Measurements from ENCODE around the gene PHRF1. TPM values are rescaled to one million over a fixed set of nuclear protein-coding genes. Genes with fewer than 3 reads are reported as not detected.

Gene PHRF1
- total and polyA plus RNA-seq, 2 of the 4 experiments (the other 2 are of a cell fraction): 10.9 to 17.5 TPM

- ATAC-seq (ENCODE audit: low read depth): no peak
- H3K18ac ChIP-seq (ENCODE audit: low read depth, low read length): no peak overlapping the region
- 0 out of 2 replicates have a peak overlapping the region, but pooled peaks have one; percentile 45 for H4K5ac ChIP-seq (ENCODE audit: low read depth, low read length)
- no peak overlapping the region for H3K4me2 ChIP-seq (ENCODE audit: low read depth, low read length)
- H3K23ac ChIP-seq (ENCODE audit: low read depth, low read length): no peak overlapping the region
- no peak overlapping the region for H4K91ac ChIP-seq (ENCODE audit: insufficient read depth, low read depth, low read length)
- H3K27me3 ChIP-seq (ENCODE audit: control insufficient read depth, insufficient read depth, low read length): no peaks in the 10 kb centered on the region
- no peak overlapping the region for H2BK120ac ChIP-seq (ENCODE audit: low read depth, low read length)
- peak overlapping the region; percentile 57; the same call in 1 of the 2 replicates for H3K27ac ChIP-seq (ENCODE audit: insufficient read depth, low read length)
- peak overlapping the region; percentile 40 to 74; a peak in 2 of 4 replicates for H4K8ac ChIP-seq (ENCODE audit: low read depth in 2 of 2, low read length in 2 of 2)
- intact Hi-C loops (cut with micrococcal nuclease): no loop called here
- H3K56ac ChIP-seq (ENCODE audit: extremely low read depth, insufficient read depth, low read length): no peak overlapping the region
- H2BK20ac ChIP-seq (ENCODE audit: low read depth, low read length): no peak overlapping the region
- peaks cover 2 to 32% of the 10 kb centered on the region in 2 experiments; a peak in 3 of 4 replicates for H3K79me1 ChIP-seq (ENCODE audit: low read depth in 1 of 2, low read length in 2 of 2)
- dilution Hi-C loops (cut with HindIII; ENCODE audit: low sequenced_read_pairs, unreplicated experiment): no loop called here
- H3K9me3 ChIP-seq (ENCODE audit: control insufficient read depth, insufficient read depth, low read length): no peaks in the 10 kb centered on the region
- in situ Hi-C loops (cut with MboI; ENCODE audit: low sequenced_read_pairs): no loop called here
- 88% methylated on average over 19 of the region's 39 CpGs; no CpG with 5 or more reads in 1 of the 2 experiments for WGBS, 2 experiments (ENCODE audit: extremely low coverage in 2 of 2, insufficient read length in 1 of 2)
- no peak overlapping the region for H3K14ac ChIP-seq (replicated peaks; ENCODE audit: low read depth, low read length)
- POLR2A ChIA-PET (ENCODE audit: unreplicated experiment): no interaction called here
- peak overlapping the region; percentile 29; the same call in 1 of the 2 replicates for H3K4me3 ChIP-seq (ENCODE audit: insufficient read depth, low read depth, low read length)
- peaks cover 29% of the 10 kb centered on the region for H4K20me1 ChIP-seq (ENCODE audit: insufficient read depth, low read length)
- no peak for DNase-seq
- H2BK15ac ChIP-seq (ENCODE audit: low read depth, low read length): no peak overlapping the region
- H3K4ac ChIP-seq (ENCODE audit: low read depth, low read length): no peak overlapping the region
- no peak overlapping the region for H2BK5ac ChIP-seq (ENCODE audit: low read depth, low read length, poor library complexity, severe bottlenecking)
- 0 out of 2 replicates have a peak overlapping the region, but pooled peaks have one; percentile 29 for H2AK5ac ChIP-seq (ENCODE audit: low read depth, low read length)
- peaks cover 24% of the 10 kb centered on the region for H3K36me3 ChIP-seq (ENCODE audit: control insufficient read depth, insufficient read depth, low read length)
- peak overlapping the region; percentile 55 for H2AK9ac ChIP-seq (replicated peaks; ENCODE audit: low read depth, low read length, poor library complexity)
- H3K9me1 ChIP-seq (ENCODE audit: insufficient read depth, low read length): 0 out of 2 replicates have a peak, but pooled peaks cover under 1% of the 10 kb centered on the region
- BruUV-seq (replicated peaks): no TSS peak
- CTCF ChIA-PET: no interaction called here
- no peak overlapping the region for H3K9ac ChIP-seq (ENCODE audit: low read depth, low read length)
- no peak overlapping the region for H2AFZ ChIP-seq (replicated peaks; ENCODE audit: low read length, poor library complexity)
- H3K4me1 ChIP-seq (ENCODE audit: control insufficient read depth, insufficient read depth, low read length): peaks cover 4% of the 10 kb centered on the region; the same call in 1 of the 2 replicates
- TF ChIP-seq RFX5 (IDR thresholded peaks at IDR 0.05; ENCODE audit: low read depth, low read length): no peak
- no peak for TF ChIP-seq MAZ (IDR thresholded peaks at IDR 0.05; ENCODE audit: borderline replicate concordance, low read depth, low read length)
- TF ChIP-seq POLR2A (IDR thresholded peaks at IDR 0.05; ENCODE audit: low read depth, low read length): no peak
- TF ChIP-seq CEBPB (IDR thresholded peaks at IDR 0.05; ENCODE audit: low read depth, low read length): no peak
- TF ChIP-seq NFE2L2 (IDR thresholded peaks at IDR 0.05; ENCODE audit: low read depth, low read length): no peak
- no peak for TF ChIP-seq MXI1 (IDR thresholded peaks at IDR 0.05; ENCODE audit: borderline replicate concordance, low read depth, low read length)
Measured at GRCh38 chr11:616320-617198, 40.3 kb downstream of the PHRF1 start.

Measured in IMR-90 (cell line).